ENCODE measurements around the gene TENM4.

DNA sequence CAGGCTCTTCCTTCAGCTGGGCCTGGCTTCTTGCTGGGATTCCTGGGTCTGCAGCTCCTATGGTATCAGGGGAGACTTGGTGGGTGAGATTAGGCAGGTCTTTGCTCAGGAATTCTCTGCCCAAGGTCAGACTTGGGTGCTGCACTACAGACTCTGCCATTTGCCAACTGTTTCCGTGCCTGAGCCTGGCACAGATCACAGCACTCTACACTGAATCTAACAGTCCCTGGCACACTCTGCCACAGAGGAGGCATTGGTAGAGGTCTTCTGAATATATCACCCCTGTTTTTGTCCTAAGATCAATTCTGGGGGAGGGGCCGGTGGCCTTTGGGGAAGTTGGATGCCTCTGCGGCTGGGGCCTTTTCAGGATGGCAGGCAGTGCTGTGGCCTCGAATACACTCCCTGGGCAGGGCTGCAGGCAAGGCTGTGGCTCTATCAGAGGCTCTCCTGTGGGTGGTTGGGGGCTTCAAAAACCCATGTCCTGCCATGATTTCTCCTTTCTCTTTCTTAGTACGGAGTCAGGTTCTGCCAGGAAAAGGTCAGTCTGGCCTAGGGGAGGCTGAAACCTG, 751.2 kb downstream of the TENM4 start:
- TF ChIP-seq EZH2 (IDR thresholded peaks at IDR 0.05; ENCODE audit: low read depth, low read length, severe bottlenecking) = no peak
- no peak for TF ChIP-seq HDAC2 (IDR thresholded peaks at IDR 0.05; ENCODE audit: borderline replicate concordance in 1 of 2, low read depth in 2 of 2, low read length in 2 of 2)
- TF ChIP-seq, protein P1, sequence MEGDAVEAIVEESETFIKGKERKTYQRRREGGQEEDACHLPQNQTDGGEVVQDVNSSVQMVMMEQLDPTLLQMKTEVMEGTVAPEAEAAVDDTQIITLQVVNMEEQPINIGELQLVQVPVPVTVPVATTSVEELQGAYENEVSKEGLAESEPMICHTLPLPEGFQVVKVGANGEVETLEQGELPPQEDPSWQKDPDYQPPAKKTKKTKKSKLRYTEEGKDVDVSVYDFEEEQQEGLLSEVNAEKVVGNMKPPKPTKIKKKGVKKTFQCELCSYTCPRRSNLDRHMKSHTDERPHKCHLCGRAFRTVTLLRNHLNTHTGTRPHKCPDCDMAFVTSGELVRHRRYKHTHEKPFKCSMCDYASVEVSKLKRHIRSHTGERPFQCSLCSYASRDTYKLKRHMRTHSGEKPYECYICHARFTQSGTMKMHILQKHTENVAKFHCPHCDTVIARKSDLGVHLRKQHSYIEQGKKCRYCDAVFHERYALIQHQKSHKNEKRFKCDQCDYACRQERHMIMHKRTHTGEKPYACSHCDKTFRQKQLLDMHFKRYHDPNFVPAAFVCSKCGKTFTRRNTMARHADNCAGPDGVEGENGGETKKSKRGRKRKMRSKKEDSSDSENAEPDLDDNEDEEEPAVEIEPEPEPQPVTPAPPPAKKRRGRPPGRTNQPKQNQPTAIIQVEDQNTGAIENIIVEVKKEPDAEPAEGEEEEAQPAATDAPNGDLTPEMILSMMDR (IDR thresholded peaks at IDR 0.05; ENCODE audit: control extremely low read depth in 1 of 3, insufficient read depth in 1 of 3, low read depth in 1 of 3, low read length in 3 of 3) = no peak
- no peak for TF ChIP-seq SAP30 (IDR thresholded peaks at IDR 0.05; ENCODE audit: insufficient read depth, insufficient replicate concordance, low read length)
- no peak for TF ChIP-seq NRF1 (IDR thresholded peaks at IDR 0.05; ENCODE audit: low read depth, low read length)
- TF ChIP-seq POLR2A (IDR thresholded peaks at IDR 0.05; ENCODE audit: control extremely low read depth in 1 of 2, low read depth in 2 of 2, low read length in 2 of 2) = no peak
- TF ChIP-seq BRCA1 (IDR thresholded peaks at IDR 0.05; ENCODE audit: low read depth, low read length) = no peak
- TF ChIP-seq YY1 (IDR thresholded peaks at IDR 0.05; ENCODE audit: low read depth, low read length) = no peak
- TF ChIP-seq HDAC6 (IDR thresholded peaks at IDR 0.05; ENCODE audit: low read depth, low read length) = no peak
- TF ChIP-seq, protein P2, sequence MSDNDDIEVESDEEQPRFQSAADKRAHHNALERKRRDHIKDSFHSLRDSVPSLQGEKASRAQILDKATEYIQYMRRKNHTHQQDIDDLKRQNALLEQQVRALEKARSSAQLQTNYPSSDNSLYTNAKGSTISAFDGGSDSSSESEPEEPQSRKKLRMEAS (IDR thresholded peaks at IDR 0.05) = no peak
- TF ChIP-seq, protein P3, sequence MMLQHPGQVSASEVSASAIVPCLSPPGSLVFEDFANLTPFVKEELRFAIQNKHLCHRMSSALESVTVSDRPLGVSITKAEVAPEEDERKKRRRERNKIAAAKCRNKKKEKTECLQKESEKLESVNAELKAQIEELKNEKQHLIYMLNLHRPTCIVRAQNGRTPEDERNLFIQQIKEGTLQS (IDR thresholded peaks at IDR 0.05; ENCODE audit: insufficient read depth, low read depth, low read length) = no peak
- no peak for TF ChIP-seq GABPA (IDR thresholded peaks at IDR 0.05; ENCODE audit: borderline replicate concordance, insufficient read depth, low read length)
- TF ChIP-seq CEBPB (IDR thresholded peaks at IDR 0.05; ENCODE audit: low read depth, low read length) = no peak
